ENCODE data around the gene INPP5J.

DNA sequence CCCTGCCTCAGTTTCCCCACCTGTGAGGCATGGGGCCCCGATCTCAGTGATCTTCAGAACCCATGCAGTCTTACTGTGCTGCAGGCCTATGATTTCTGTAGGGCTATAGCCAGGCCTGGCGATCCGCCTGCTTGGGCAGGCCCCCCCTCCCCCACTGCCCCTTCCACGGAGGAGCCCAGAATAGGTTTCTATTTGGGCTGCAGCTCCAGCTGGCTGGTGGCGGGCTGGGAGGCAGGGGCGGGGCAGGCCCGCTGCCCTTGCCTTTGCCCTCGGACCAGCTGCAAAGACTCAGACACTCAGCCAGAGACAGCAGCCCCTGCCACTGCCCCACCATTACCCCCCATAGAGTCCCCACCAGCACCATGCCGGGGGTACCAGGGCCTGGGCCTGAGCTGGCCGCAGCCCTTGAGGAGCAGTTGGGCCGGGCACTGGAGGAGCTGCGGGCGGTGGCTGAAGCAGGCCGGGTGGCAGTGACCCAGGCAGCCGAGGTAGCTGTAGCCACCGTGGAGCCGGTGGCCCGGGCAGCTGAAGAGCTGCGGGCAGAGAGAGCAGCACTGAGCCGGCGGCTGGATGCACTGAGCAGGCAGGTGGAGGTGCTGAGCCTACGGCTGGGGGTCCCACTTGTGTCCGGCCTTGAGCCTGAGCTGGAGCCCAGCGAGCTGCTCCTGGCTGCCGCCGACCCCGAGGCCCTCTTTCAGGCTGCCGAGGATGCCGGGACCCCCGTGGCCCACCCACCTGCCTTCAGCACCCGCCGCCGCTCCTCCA lies 29.5 kb upstream of the INPP5J start:
- TF ChIP-seq PAX5 (IDR thresholded peaks at IDR 0.05; ENCODE audit: insufficient read depth, low read length, severe bottlenecking) (no peak), POLR2A (IDR thresholded peaks at IDR 0.05; ENCODE audit: low read depth, low read length) (no peak)
